HFF-Myc (cell line): Measurements from ENCODE around the gene FEM1C.

Experiments
- DNase-seq: peaks from one replicate; pipeline ENCODE4 v3.0.0-alpha.2; 2011; ENCODE audit warnings: low read depth; ENCODE audit errors: extremely low read depth
- H3K4me3 ChIP-seq: replicated peaks from 2 replicates; pipeline ENCODE4 v1.5.1; 2011; ENCODE audit warnings: low read depth, mild to moderate bottlenecking, control low read depth, low read length
- TF ChIP-seq, protein P1 (sequence below): IDR thresholded peaks from 2 replicates; pipeline ENCODE4 v1.5.1; 2012; ENCODE audit warnings: mild to moderate bottlenecking, low read depth, low read length, control low read depth; ENCODE audit errors: missing control alignments

The FEM1C gene

DNA sequence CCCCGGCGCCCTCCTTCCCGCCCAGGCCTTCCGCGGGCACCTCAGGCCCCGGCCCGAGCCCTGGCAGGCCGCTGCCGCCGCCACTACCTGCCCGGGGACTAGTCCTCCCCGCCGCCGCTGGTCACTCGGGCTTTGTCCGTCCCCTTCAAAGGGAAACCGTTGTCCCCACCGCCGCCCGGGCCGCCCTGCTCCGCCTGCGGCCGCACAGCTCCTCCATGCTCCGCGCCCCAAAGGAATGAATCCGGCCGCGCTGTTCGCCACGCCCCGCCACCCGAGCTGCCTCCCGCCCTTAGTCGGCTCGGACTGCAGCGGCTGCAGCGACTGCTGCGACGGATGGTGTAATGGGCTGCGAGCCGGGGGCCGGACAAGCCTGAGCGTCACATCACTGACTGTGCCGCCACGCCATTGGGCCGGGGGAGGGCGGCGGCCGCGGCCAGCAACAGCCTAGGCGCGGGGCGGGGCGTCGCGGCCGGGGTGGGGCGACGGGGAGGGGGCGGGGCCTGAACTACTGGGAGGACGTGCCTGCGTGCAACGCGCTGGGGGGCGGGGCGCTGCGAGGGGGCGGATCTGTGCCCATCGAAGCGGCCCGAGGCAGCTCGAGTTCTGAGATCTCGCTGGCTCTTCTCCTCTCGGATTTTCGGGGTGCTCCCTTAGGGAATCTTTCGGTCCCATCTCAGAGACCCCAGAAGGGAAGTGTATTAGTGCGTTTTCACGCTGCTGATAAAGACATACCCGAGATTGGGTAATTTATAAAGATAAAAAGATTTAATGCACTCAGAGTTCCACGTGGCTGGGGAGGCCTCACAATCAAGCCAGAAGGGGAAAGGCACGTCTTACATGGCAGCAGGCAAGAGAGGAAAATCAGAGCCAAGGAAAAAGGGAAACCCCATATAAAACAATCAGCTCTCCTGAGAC, at the start of gene FEM1C:
TSS of gene FEM1C (minus strand) at position 340 of the 915 bp plus-strand sequence. CDS start 1,282 bp downstream, outside the sequence.
- peak; percentile 82 for DNase-seq
- H3K4me3 ChIP-seq, result peak within 1 kb of the TSS; percentile 84
- TF ChIP-seq, protein P1, sequence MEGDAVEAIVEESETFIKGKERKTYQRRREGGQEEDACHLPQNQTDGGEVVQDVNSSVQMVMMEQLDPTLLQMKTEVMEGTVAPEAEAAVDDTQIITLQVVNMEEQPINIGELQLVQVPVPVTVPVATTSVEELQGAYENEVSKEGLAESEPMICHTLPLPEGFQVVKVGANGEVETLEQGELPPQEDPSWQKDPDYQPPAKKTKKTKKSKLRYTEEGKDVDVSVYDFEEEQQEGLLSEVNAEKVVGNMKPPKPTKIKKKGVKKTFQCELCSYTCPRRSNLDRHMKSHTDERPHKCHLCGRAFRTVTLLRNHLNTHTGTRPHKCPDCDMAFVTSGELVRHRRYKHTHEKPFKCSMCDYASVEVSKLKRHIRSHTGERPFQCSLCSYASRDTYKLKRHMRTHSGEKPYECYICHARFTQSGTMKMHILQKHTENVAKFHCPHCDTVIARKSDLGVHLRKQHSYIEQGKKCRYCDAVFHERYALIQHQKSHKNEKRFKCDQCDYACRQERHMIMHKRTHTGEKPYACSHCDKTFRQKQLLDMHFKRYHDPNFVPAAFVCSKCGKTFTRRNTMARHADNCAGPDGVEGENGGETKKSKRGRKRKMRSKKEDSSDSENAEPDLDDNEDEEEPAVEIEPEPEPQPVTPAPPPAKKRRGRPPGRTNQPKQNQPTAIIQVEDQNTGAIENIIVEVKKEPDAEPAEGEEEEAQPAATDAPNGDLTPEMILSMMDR, result no peak

DNA sequence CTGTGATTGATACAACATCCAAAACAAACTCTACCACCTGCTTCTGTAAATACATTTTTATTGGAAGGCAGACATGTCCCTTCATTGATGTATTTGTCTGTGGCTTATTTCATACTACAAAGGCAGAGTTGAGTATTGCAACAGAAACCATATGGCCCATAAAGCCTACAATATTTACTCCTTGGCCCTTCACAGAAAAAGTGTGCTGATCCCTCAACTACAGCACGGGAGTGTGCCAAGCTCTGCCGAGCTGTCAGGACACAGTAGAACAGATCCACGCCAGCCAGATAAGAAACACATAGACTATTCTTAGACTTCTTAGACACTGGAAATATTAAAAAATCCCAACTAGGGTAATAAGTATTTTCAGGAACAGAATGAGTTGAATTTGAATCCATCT, 44.5 kb upstream of the FEM1C start:
- no peak overlapping the region for H3K4me3 ChIP-seq
- DNase-seq, result no peak
- TF ChIP-seq, protein P1, result no peak

DNA sequence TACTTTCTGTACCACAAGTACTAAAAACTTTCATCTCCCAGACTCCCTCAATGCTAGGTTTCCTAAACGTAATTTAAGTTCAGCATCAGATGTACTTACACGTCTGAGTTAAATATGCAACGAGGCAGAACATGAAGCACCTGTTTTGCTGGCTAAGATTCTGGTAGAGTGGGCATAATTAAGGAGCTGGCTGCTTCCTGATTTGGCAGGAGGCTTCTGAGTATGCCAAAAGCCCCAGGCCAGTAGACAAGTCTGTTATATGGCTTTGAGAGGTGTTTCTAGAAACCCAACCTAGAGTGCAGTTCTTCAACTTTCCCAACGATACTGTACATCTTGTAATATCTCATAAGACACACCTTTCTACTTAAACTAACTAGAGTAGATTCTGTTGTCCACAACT, 44.1 kb upstream of the FEM1C start:
- no peak for DNase-seq
- H3K4me3 ChIP-seq, result no peak overlapping the region
- TF ChIP-seq, protein P1, result no peak

GRCh38 chr5:115586525-115587146, 42.1 kb upstream of the FEM1C start:
- H3K4me3 ChIP-seq, result no peak overlapping the region
- TF ChIP-seq, protein P1, result peak; percentile 27
- DNase-seq, result no peak

DNA sequence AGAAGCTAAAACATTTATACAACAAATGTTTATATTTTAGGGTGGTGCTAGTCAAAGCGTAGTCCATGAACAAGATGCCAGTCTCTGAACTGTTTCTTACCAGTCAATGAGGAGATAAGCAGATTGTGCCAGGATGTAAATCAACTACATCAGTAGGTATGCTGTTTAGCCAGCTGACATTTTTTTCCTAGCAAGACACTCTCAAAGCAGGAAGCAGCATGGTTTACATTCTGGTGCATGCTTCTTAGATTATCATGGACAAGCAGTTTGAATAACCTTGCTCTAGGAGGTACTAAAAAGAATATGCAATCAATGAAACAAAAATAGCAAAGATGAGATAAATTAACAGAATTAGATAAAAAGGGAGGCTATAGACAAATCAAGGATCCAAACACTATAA, 40.7 kb upstream of the FEM1C start:
- TF ChIP-seq, protein P1, result no peak
- DNase-seq, result no peak
- H3K4me3 ChIP-seq, result no peak overlapping the region

DNA sequence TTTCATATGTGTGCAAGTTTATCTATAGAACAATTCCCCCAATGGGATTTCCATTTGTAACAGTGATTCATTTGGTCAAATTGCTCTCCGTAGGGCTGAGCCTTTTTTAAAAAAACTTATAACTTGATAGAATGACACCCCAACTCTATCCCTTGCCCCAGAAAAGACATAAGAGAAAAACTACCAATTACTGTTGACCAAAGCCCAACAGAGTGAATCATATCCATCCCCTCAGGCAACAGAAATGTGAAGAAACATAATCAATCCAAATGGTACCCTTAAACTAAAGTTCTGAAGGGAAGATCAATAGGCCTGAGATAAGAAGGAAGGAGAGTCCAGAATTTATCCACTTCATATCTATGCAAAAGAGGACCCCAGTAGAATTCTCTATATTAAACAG, 39.9 kb upstream of the FEM1C start:
- TF ChIP-seq, protein P1, result no peak
- H3K4me3 ChIP-seq, result no peak overlapping the region
- no peak for DNase-seq
